ENCODE data around the gene RNF144A. TPM values are rescaled to one million over a fixed set of nuclear protein-coding genes. Genes with fewer than 3 reads are reported as not detected.

Gene RNF144A
- total RNA-seq, 1 experiment from 2014 or later = 9.5 TPM

GRCh38 chr2:6945087-6945813, 28.0 kb downstream of the RNF144A start:
- peak overlapping the region; percentile 59; the same call in 1 of the 2 replicates for H3K9ac ChIP-seq (ENCODE audit: low read length)
- peak overlapping the region; percentile 88 for H3K27ac ChIP-seq (ENCODE audit: low read length)
- H3K27me3 ChIP-seq (ENCODE audit: low read length) = no peaks in the 10 kb centered on the region
- ChIA-PET CTCF (no interaction called here), POLR2A (ENCODE audit: unreplicated experiment) (no interaction called here)
- H3K79me2 ChIP-seq (ENCODE audit: low read length) = no peaks in the 10 kb centered on the region
- intact Hi-C loops (cut with micrococcal nuclease) = no loop called here
- no peak overlapping the region for H3K4me3 ChIP-seq (ENCODE audit: low read length)
- no peaks in the 10 kb centered on the region for H3K36me3 ChIP-seq (ENCODE audit: low read depth, low read length)
- no peaks in the 10 kb centered on the region for H3K9me2 ChIP-seq (replicated peaks; ENCODE audit: low read length)
- peak; percentile 7 for DNase-seq
- no peaks in the 10 kb centered on the region for H3K9me3 ChIP-seq (ENCODE audit: low read length)
- H3F3A ChIP-seq (ENCODE audit: low read length, unreplicated experiment) = no peaks in the 10 kb centered on the region
- H3K4me1 ChIP-seq (ENCODE audit: insufficient read depth, low read length) = peaks cover 20% of the 10 kb centered on the region
- H2AFZ ChIP-seq (ENCODE audit: low read length) = no peak overlapping the region
- no peak overlapping the region for H3K4me2 ChIP-seq (ENCODE audit: low read length)
- no peak for TF ChIP-seq EZH2phosphoT487 (IDR thresholded peaks at IDR 0.05; ENCODE audit: borderline replicate concordance, low read length)
- no TSS peak for BruUV-seq (replicated peaks)
- no peaks in the 10 kb centered on the region for H4K20me1 ChIP-seq (ENCODE audit: low read length)
- ATAC-seq = no peak

- H3F3A ChIP-seq (ENCODE audit: low read length, unreplicated experiment) = no peaks in the 10 kb centered on the region
- no peak overlapping the region for H2AFZ ChIP-seq (ENCODE audit: low read length)
- H3K9ac ChIP-seq (ENCODE audit: low read length) = peak overlapping the region; percentile 59
- H3K4me2 ChIP-seq (ENCODE audit: low read length) = no peak overlapping the region
- peak overlapping the region; percentile 88 for H3K27ac ChIP-seq (ENCODE audit: low read length)
- POLR2A ChIA-PET (ENCODE audit: unreplicated experiment) = no interaction called here
- ATAC-seq = no peak
- H3K36me3 ChIP-seq (ENCODE audit: low read depth, low read length) = no peaks in the 10 kb centered on the region
- CTCF ChIA-PET = no interaction called here
- no peaks in the 10 kb centered on the region for H3K9me3 ChIP-seq (ENCODE audit: low read length)
- peaks cover 20% of the 10 kb centered on the region for H3K4me1 ChIP-seq (ENCODE audit: insufficient read depth, low read length)
- intact Hi-C loops (cut with micrococcal nuclease) = loop anchor here (1.0 to 2.0 kb wide), 2 partner anchors 31 to 65 kb away; no protein-coding TSS in a partner anchor
- H3K27me3 ChIP-seq (ENCODE audit: low read length) = no peaks in the 10 kb centered on the region
- no peaks in the 10 kb centered on the region for H3K9me2 ChIP-seq (replicated peaks; ENCODE audit: low read length)
- H3K4me3 ChIP-seq (ENCODE audit: low read length) = no peak overlapping the region
- BruUV-seq (replicated peaks) = no TSS peak
- no peaks in the 10 kb centered on the region for H3K79me2 ChIP-seq (ENCODE audit: low read length)
- no peak for DNase-seq
- no peak for TF ChIP-seq EZH2 (IDR thresholded peaks at IDR 0.05; ENCODE audit: low read length, unreplicated experiment)
- no peak for TF ChIP-seq EZH2phosphoT487 (IDR thresholded peaks at IDR 0.05; ENCODE audit: borderline replicate concordance, low read length)
- TF ChIP-seq CTCF (conservative IDR thresholded peaks at IDR 0.05; ENCODE audit: low read depth, low read length) = no peak
- H4K20me1 ChIP-seq (ENCODE audit: low read length) = no peaks in the 10 kb centered on the region
These were observed 28.6 kb downstream of the RNF144A start for GRCh38 chr2:6945821-6946220.

- H3K4me1 ChIP-seq (ENCODE audit: insufficient read depth, low read length) = peaks cover 20% of the 10 kb centered on the region
- no peaks in the 10 kb centered on the region for H3K27me3 ChIP-seq (ENCODE audit: low read length)
- H3F3A ChIP-seq (ENCODE audit: low read length, unreplicated experiment) = no peaks in the 10 kb centered on the region
- H3K36me3 ChIP-seq (ENCODE audit: low read depth, low read length) = no peaks in the 10 kb centered on the region
- TF ChIP-seq EZH2 (IDR thresholded peaks at IDR 0.05; ENCODE audit: low read length, unreplicated experiment) (no peak), EZH2phosphoT487 (IDR thresholded peaks at IDR 0.05; ENCODE audit: borderline replicate concordance, low read length) (no peak), CTCF (conservative IDR thresholded peaks at IDR 0.05; ENCODE audit: low read depth, low read length) (no peak)
- no peaks in the 10 kb centered on the region for H3K9me3 ChIP-seq (ENCODE audit: low read length)
- ChIA-PET POLR2A (ENCODE audit: unreplicated experiment) (interaction anchor here (0.5 kb wide), 1 partner anchor 65 kb away, joined by 3 read pairs; no protein-coding TSS in a partner anchor), CTCF (no interaction called here)
- H3K4me2 ChIP-seq (ENCODE audit: low read length) = peak overlapping the region; percentile 59
- BruUV-seq (replicated peaks) = no TSS peak
- peak overlapping the region; percentile 88 for H3K27ac ChIP-seq (ENCODE audit: low read length)
- no peaks in the 10 kb centered on the region for H3K9me2 ChIP-seq (replicated peaks; ENCODE audit: low read length)
- H3K4me3 ChIP-seq (ENCODE audit: low read length) = peak overlapping the region; percentile 26; the same call in 1 of the 2 replicates
- peak overlapping the region; percentile 59 for H3K9ac ChIP-seq (ENCODE audit: low read length)
- intact Hi-C loops (cut with micrococcal nuclease) = loop anchor here (1.0 to 2.0 kb wide), 2 partner anchors 31 to 64 kb away; no protein-coding TSS in a partner anchor
- H4K20me1 ChIP-seq (ENCODE audit: low read length) = no peaks in the 10 kb centered on the region
- no peak overlapping the region for H2AFZ ChIP-seq (ENCODE audit: low read length)
- DNase-seq (peak; percentile 91), ATAC-seq (peak; percentile 96)
- H3K79me2 ChIP-seq (ENCODE audit: low read length) = no peaks in the 10 kb centered on the region
These were observed 29.5 kb downstream of the RNF144A start for GRCh38 chr2:6946722-6947121.
